Gastrocnemius medialis (tissue), 4 donors: Measurements from ENCODE around the gene WDFY3.

Experiments used
- POLR2A ChIP-seq, 2 donors: fragments of 450-650 bp; IDR thresholded peaks; one replicate each; pipeline ENCODE4 v1.6.1; 2017; ENCODE audit warnings: antibody characterized with exemption in 2 of 2, mild to moderate bottlenecking in 2 of 2, moderate library complexity in 2 of 2
- TF ChIP-seq, protein P1 (sequence below), 5 experiments: fragments of 450-650 bp in 3 of 5; fragments of 200-600 bp in 2 of 5; sonication (generic) in 2 of 5; IDR thresholded peaks in 4 of 5; conservative IDR thresholded peaks in 1 of 5; 1 replicate in 4 of 5; 2 replicates in 1 of 5; pipeline ENCODE4 v1.5.1; 2016 to 2019; ENCODE audit warnings: antibody characterized with exemption in 5 of 5, mild to moderate bottlenecking in 3 of 5, moderate library complexity in 3 of 5

DNA sequence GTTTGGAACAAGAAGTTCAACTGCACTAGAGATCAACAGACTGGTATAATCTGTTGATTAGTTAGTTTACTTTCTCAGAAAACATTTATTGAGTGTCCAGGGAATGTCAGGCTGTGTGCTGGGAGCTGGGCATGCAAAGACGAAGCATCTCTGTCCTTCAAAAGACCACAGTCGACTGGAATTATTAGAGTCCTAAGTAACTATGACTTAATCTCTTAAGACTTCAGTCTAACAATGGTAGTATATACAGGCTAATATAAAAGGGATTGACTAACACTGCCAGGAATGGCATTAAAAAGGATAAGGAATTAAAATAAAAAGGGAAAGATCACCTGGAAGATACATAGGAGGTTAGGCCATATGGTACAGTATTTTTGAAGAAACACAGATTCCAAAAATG is 128.7 kb downstream of the WDFY3 start:
- TF ChIP-seq, protein P1, sequence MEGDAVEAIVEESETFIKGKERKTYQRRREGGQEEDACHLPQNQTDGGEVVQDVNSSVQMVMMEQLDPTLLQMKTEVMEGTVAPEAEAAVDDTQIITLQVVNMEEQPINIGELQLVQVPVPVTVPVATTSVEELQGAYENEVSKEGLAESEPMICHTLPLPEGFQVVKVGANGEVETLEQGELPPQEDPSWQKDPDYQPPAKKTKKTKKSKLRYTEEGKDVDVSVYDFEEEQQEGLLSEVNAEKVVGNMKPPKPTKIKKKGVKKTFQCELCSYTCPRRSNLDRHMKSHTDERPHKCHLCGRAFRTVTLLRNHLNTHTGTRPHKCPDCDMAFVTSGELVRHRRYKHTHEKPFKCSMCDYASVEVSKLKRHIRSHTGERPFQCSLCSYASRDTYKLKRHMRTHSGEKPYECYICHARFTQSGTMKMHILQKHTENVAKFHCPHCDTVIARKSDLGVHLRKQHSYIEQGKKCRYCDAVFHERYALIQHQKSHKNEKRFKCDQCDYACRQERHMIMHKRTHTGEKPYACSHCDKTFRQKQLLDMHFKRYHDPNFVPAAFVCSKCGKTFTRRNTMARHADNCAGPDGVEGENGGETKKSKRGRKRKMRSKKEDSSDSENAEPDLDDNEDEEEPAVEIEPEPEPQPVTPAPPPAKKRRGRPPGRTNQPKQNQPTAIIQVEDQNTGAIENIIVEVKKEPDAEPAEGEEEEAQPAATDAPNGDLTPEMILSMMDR (IDR thresholded peaks at IDR 0.05 in 4 of 5, conservative IDR thresholded peaks at IDR 0.05 in 1 of 5) = no peak
- no peak for TF ChIP-seq POLR2A (IDR thresholded peaks at IDR 0.05)
